ENCODE results near the gene ZW10. TPM values are rescaled to one million over a fixed set of nuclear protein-coding genes. Genes with fewer than 3 reads are reported as not detected.

The ZW10 gene
- total RNA-seq, 1 experiment from 2014 or later = 26.0 TPM

DNA sequence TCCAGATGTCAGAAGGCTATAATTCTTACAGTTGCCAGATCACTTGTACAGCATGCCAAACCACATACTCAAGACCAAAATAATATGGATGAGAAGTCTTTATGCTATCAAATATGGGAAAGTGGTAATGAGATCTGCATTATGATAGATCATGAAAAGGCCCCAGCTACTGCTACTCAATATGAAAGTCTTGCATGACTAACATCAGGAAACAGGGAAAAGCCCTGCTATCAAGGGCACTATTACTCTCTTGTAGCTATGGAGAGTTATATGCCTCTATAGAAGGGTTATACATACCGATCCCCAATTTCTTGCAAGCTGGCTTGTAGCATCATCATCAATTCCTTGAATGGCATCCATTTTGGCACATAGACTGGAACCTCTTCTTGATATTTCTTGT is 37.2 kb downstream of the ZW10 start:
- Histone ChIP-seq H3K9ac (ENCODE audit: extremely low read depth, insufficient read length, low read length) (no peak overlapping the region), H2BK12ac (ENCODE audit: insufficient read length, low read depth, low read length) (no peak overlapping the region), H3K4me2 (ENCODE audit: insufficient read depth, insufficient read length, low read length) (no peak overlapping the region), H3K4me1 (ENCODE audit: insufficient read depth, low read length) (no peaks in the 10 kb centered on the region), H4K8ac (replicated peaks; ENCODE audit: insufficient read length, low read depth, low read length) (no peak overlapping the region), H3K14ac (ENCODE audit: insufficient read depth, low read length) (no peak overlapping the region), H3T11ph (ENCODE audit: low read length) (no peak overlapping the region), H3K9me3 (ENCODE audit: control insufficient read depth, low read depth, low read length) (no peaks in the 10 kb centered on the region), H3K79me2 (ENCODE audit: insufficient read depth, low read length) (no peaks in the 10 kb centered on the region), H2BK5ac (ENCODE audit: insufficient read length, low read length) (no peak overlapping the region), H3K79me1 (ENCODE audit: insufficient read depth, low read depth, low read length, poor library complexity, severe bottlenecking) (no peaks in the 10 kb centered on the region), H2BK120ac (ENCODE audit: low read depth, low read length, poor library complexity, severe bottlenecking) (no peak overlapping the region), H3K56ac (ENCODE audit: insufficient read length, low read depth, low read length) (no peak overlapping the region), H2AFZ (ENCODE audit: low read length) (no peak overlapping the region), H2AK5ac (ENCODE audit: insufficient read length, low read length) (no peak overlapping the region), H4K91ac (ENCODE audit: insufficient read length, low read depth, low read length) (no peak overlapping the region), H3K27me3 (ENCODE audit: insufficient read depth, low read length) (no peaks in the 10 kb centered on the region), H3K18ac (ENCODE audit: insufficient read length, low read depth, low read length) (no peak overlapping the region), H3K27ac (ENCODE audit: insufficient read length, low read depth, low read length) (no peak overlapping the region), H2BK20ac (ENCODE audit: low read depth, low read length, poor library complexity, severe bottlenecking) (no peak overlapping the region), H3K23ac (ENCODE audit: insufficient read length, low read depth, low read length) (no peak overlapping the region), H4K5ac (ENCODE audit: insufficient read length, low read depth, low read length) (no peak overlapping the region), H4K20me1 (ENCODE audit: control insufficient read depth, insufficient read depth, insufficient read length) (no peaks in the 10 kb centered on the region), H2BK15ac (ENCODE audit: low read depth, low read length) (no peak overlapping the region), H3K23me2 (ENCODE audit: insufficient read length, low read depth, low read length, poor library complexity, severe bottlenecking) (no peaks in the 10 kb centered on the region), H3K4ac (ENCODE audit: low read depth, low read length) (no peak overlapping the region)
- TF ChIP-seq, protein P1, sequence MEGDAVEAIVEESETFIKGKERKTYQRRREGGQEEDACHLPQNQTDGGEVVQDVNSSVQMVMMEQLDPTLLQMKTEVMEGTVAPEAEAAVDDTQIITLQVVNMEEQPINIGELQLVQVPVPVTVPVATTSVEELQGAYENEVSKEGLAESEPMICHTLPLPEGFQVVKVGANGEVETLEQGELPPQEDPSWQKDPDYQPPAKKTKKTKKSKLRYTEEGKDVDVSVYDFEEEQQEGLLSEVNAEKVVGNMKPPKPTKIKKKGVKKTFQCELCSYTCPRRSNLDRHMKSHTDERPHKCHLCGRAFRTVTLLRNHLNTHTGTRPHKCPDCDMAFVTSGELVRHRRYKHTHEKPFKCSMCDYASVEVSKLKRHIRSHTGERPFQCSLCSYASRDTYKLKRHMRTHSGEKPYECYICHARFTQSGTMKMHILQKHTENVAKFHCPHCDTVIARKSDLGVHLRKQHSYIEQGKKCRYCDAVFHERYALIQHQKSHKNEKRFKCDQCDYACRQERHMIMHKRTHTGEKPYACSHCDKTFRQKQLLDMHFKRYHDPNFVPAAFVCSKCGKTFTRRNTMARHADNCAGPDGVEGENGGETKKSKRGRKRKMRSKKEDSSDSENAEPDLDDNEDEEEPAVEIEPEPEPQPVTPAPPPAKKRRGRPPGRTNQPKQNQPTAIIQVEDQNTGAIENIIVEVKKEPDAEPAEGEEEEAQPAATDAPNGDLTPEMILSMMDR (conservative IDR thresholded peaks at IDR 0.05) = no peak
- peaks cover 12 to 78% (median 53%) of the 10 kb centered on the region in 3 experiments; a peak in 6 of 7 replicates for H3K36me3 Mint-ChIP-seq (ENCODE audit: insufficient read depth in 1 of 3, low read depth in 3 of 3)
- WGBS (ENCODE audit: extremely low coverage, insufficient read length, low lambda C conversion rate) = no CpG with 5 or more reads among the region's 1 CpG
- H3K4me3 Mint-ChIP-seq = no peak overlapping the region
- no peaks in the 10 kb centered on the region for H3K4me1 Mint-ChIP-seq
- no peaks in the 10 kb centered on the region for H3K27me3 Mint-ChIP-seq (ENCODE audit: low read depth)
- H3K9me3 Mint-ChIP-seq = no peaks in the 10 kb centered on the region
- DNase-seq = no peak
- no peak overlapping the region for H3K27ac Mint-ChIP-seq
